NCI-H526 (cell line): ENCODE data around the gene KIF6.
"Not testable (repeated sequence)": the region's sequence is repeated elsewhere in the genome, so short reads cannot be mapped to it uniquely, and the experiment has no call there.

Experiments used
- DNase-seq, 2 experiments: peaks; one replicate each; lab custom pipeline; 2025; lab: John Stamatoyannopoulos, UW

Gene KIF6

GRCh38 chr6:39553860-39554802, 171.1 kb downstream of the KIF6 start:
- no peak for DNase-seq

- no peak for DNase-seq
Observed at GRCh38 chr6:39553029-39553428, 172.2 kb downstream of the KIF6 start.

- DNase-seq = no peak
Observed at GRCh38 chr6:39550191-39550590, 175.0 kb downstream of the KIF6 start.

- DNase-seq = no peak
Observed at GRCh38 chr6:39546731-39547130, 178.5 kb downstream of the KIF6 start.

- DNase-seq = no peak
Observed at GRCh38 chr6:39543950-39544349, 181.3 kb downstream of the KIF6 start.

- no peak for DNase-seq
Observed at GRCh38 chr6:39543095-39543494, 182.1 kb downstream of the KIF6 start.

- DNase-seq = no peak
Observed at GRCh38 chr6:39540454-39540853, 184.8 kb downstream of the KIF6 start.

- DNase-seq = no peak
Observed at GRCh38 chr6:39530201-39530759, 194.9 kb downstream of the KIF6 start.

GRCh38 chr6:39527792-39528564, 197.2 kb downstream of the KIF6 start:
- DNase-seq = no peak

GRCh38 chr6:39524007-39524406, 201.2 kb downstream of the KIF6 start:
- no peak for DNase-seq

- DNase-seq = no peak
Observed at GRCh38 chr6:39521958-39522357, 203.2 kb downstream of the KIF6 start.

GRCh38 chr6:39520916-39521315, 204.3 kb downstream of the KIF6 start:
- no peak for DNase-seq

GRCh38 chr6:39520411-39520810, 204.8 kb downstream of the KIF6 start:
- no peak for DNase-seq

- DNase-seq = no peak
Observed at GRCh38 chr6:39518221-39518620, 207.0 kb downstream of the KIF6 start.

- no peak for DNase-seq
Observed at GRCh38 chr6:39517756-39518155, 207.5 kb downstream of the KIF6 start.

- DNase-seq = no peak
Observed at GRCh38 chr6:39516471-39516870, 208.7 kb downstream of the KIF6 start.

- no peak for DNase-seq
Observed at GRCh38 chr6:39515471-39515870, 209.7 kb downstream of the KIF6 start.

- DNase-seq = no peak
Observed at GRCh38 chr6:39515006-39515405, 210.2 kb downstream of the KIF6 start.

- not testable (repeated sequence) for DNase-seq
Observed at GRCh38 chr6:39509831-39510230, 215.4 kb downstream of the KIF6 start.

- peak in 1 of 2 experiments; percentile 6 for DNase-seq
Observed at GRCh38 chr6:39508515-39508914, 216.7 kb downstream of the KIF6 start.

GRCh38 chr6:39507331-39507998, 217.7 kb downstream of the KIF6 start:
- no peak for DNase-seq

- DNase-seq = not testable (repeated sequence)
Observed at GRCh38 chr6:39502362-39502955, 222.7 kb downstream of the KIF6 start.
